ENCODE measurements around the gene C18orf32.

The C18orf32 gene

Small RNA genes within 50 kb of the gene (small RNA-seq; reads per million reads assigned to genes)
- gene SNORD58A (0 reads per million in 2 experiments), gene SNORD58C (0 reads per million in 2 experiments)

All from SK-N-DZ (cell line).